WI38 (cell line): ENCODE results near the gene NCOA6.
"Not testable (repeated sequence)": the region's sequence is repeated elsewhere in the genome, so short reads cannot be mapped to it uniquely, and the experiment has no call there.

Experiments
- H3K4me3 ChIP-seq: 2 replicates; pipeline ENCODE4 v1.5.1; 2011; ENCODE audit warnings: low read depth, mild to moderate bottlenecking, control low read depth, low read length
- TF ChIP-seq, protein P1 (sequence below): IDR thresholded peaks from 2 replicates; pipeline ENCODE4 v1.5.1; 2012; ENCODE audit warnings: low read depth, mild to moderate bottlenecking, control low read depth, low read length

The NCOA6 gene

GRCh38 chr20:34744847-34745246 lies 80.6 kb downstream of the NCOA6 start:
- TF ChIP-seq, protein P1, sequence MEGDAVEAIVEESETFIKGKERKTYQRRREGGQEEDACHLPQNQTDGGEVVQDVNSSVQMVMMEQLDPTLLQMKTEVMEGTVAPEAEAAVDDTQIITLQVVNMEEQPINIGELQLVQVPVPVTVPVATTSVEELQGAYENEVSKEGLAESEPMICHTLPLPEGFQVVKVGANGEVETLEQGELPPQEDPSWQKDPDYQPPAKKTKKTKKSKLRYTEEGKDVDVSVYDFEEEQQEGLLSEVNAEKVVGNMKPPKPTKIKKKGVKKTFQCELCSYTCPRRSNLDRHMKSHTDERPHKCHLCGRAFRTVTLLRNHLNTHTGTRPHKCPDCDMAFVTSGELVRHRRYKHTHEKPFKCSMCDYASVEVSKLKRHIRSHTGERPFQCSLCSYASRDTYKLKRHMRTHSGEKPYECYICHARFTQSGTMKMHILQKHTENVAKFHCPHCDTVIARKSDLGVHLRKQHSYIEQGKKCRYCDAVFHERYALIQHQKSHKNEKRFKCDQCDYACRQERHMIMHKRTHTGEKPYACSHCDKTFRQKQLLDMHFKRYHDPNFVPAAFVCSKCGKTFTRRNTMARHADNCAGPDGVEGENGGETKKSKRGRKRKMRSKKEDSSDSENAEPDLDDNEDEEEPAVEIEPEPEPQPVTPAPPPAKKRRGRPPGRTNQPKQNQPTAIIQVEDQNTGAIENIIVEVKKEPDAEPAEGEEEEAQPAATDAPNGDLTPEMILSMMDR = no peak
- no peak overlapping the region for H3K4me3 ChIP-seq

GRCh38 chr20:34744340-34744739 lies 81.1 kb downstream of the NCOA6 start:
- TF ChIP-seq, protein P1 = no peak
- no peak overlapping the region for H3K4me3 ChIP-seq

- TF ChIP-seq, protein P1 = no peak
- no peak overlapping the region for H3K4me3 ChIP-seq
Observed at GRCh38 chr20:34743039-34743438, 82.4 kb downstream of the NCOA6 start.

GRCh38 chr20:34736106-34736735 lies 89.2 kb downstream of the NCOA6 start:
- H3K4me3 ChIP-seq = no peak overlapping the region
- TF ChIP-seq, protein P1 = no peak

DNA sequence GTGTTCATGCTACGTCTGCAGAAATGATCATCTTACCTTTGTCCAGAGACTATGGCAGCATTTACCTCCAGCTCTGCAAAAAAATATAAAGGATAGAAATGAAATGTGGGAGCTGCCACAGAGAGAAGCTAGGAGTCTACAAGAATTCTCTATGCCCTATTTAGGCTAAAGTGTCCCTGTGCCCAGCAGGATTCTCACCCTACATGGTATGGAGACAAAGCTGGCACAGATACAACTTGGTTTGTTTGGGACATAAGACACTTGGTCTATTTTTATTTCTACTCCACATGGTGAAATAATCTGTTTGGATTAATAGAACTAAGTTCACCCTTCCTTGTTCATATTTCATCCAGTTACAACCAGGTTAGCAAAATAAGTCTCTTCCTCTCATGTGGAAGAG lies 92.9 kb downstream of the NCOA6 start:
- H3K4me3 ChIP-seq = no peak overlapping the region
- TF ChIP-seq, protein P1 = no peak

- TF ChIP-seq, protein P1 = no peak
Observed at GRCh38 chr20:34729416-34729815, 96.0 kb downstream of the NCOA6 start.

GRCh38 chr20:34724172-34724571 lies 101.3 kb downstream of the NCOA6 start:
- H3K4me3 ChIP-seq = no peak overlapping the region
- TF ChIP-seq, protein P1 = no peak

More at GRCh38 chr20:34729416-34729815, 96.0 kb downstream of the NCOA6 start:
- no peak overlapping the region for H3K4me3 ChIP-seq

- not testable (repeated sequence) for H3K4me3 ChIP-seq
Observed at GRCh38 chr20:34722560-34722959, 102.9 kb downstream of the NCOA6 start.
